HepG2 (cell line): ENCODE results near the gene CHPF. TPM values are rescaled to one million over a fixed set of nuclear protein-coding genes. Genes with fewer than 3 reads are reported as not detected.

ENCODE experiments used
- ETV6 ChIP-seq: sonication (generic); formaldehyde crosslinking; conservative IDR thresholded peaks from 2 replicates; pipeline ENCODE4 v1.4.0; 2020; ENCODE audit warnings: missing genetic modification reagents
- KLF15 ChIP-seq: sonication (generic); formaldehyde crosslinking; IDR thresholded peaks from 2 replicates; pipeline ENCODE4 v1.8.1; 2023; ENCODE audit warnings: borderline replicate concordance, mild to moderate bottlenecking, inconsistent platforms, missing genetic modification reagents, mixed read lengths
- MEIS2 ChIP-seq: sonication (generic); formaldehyde crosslinking; IDR thresholded peaks from 2 replicates; pipeline ENCODE4 v1.9.0; 2021; ENCODE audit warnings: mild to moderate bottlenecking, missing genetic modification reagents
- POLR2G ChIP-seq: fragments of 200-400 bp; formaldehyde crosslinking; IDR thresholded peaks from 2 replicates; pipeline ENCODE4 v1.6.1; 2018; ENCODE audit warnings: mild to moderate bottlenecking, low read depth, low read length, moderate library complexity
- PRPF4 ChIP-seq: fragments of 200-400 bp; formaldehyde crosslinking; IDR thresholded peaks from 2 replicates; pipeline ENCODE4 v1.6.1; 2016; ENCODE audit warnings: low read length, low read depth; ENCODE audit not compliant: poor library complexity, severe bottlenecking
- RBAK ChIP-seq: sonication (generic); formaldehyde crosslinking; IDR thresholded peaks from 2 replicates; pipeline ENCODE4 v1.5.1; 2020; ENCODE audit warnings: mild to moderate bottlenecking, missing genetic modification reagents
- REXO4 ChIP-seq: sonication (generic); formaldehyde crosslinking; IDR thresholded peaks from 2 replicates; pipeline ENCODE4 v1.8.0; 2022; ENCODE audit warnings: missing genetic modification reagents, mild to moderate bottlenecking, borderline replicate concordance
- RFX1 ChIP-seq: fragments of 450-650 bp; IDR thresholded peaks from 2 replicates; pipeline ENCODE4 v1.6.1; 2017
- SAFB2 ChIP-seq: sonication (generic); formaldehyde crosslinking; IDR thresholded peaks from 2 replicates; pipeline ENCODE4 v1.5.1; 2020; ENCODE audit warnings: missing genetic modification reagents, low read depth, mild to moderate bottlenecking, borderline replicate concordance
- SMARCE1 ChIP-seq: fragments of 450-650 bp; IDR thresholded peaks from 2 replicates; pipeline ENCODE4 v1.6.1; 2017; ENCODE audit warnings: borderline replicate concordance
- U2AF2 ChIP-seq: fragments of 200-400 bp; formaldehyde crosslinking; IDR thresholded peaks from 2 replicates; pipeline ENCODE4 v1.6.1; 2017; ENCODE audit warnings: low read depth, mild to moderate bottlenecking, low read length
- ZBTB20 ChIP-seq: sonication (generic); formaldehyde crosslinking; IDR thresholded peaks from 2 replicates; pipeline ENCODE4 v1.8.1; 2023; ENCODE audit warnings: missing genetic modification reagents, low read depth, mild to moderate bottlenecking, borderline replicate concordance
- ZNF549 ChIP-seq: sonication (generic); formaldehyde crosslinking; IDR thresholded peaks from 2 replicates; pipeline ENCODE4 v1.5.0; 2020; ENCODE audit warnings: missing genetic modification reagents
- ZNF720 ChIP-seq: sonication (generic); formaldehyde crosslinking; IDR thresholded peaks from 2 replicates; pipeline ENCODE4 v1.4.0; 2020; ENCODE audit warnings: missing genetic modification reagents
- ZSCAN25 ChIP-seq: sonication (generic); formaldehyde crosslinking; IDR thresholded peaks from 2 replicates; pipeline ENCODE4 v1.8.0; 2022; ENCODE audit warnings: mild to moderate bottlenecking, missing genetic modification reagents
- polyA plus RNA-seq, 8 experiments: library from polyadenylated mRNA; depleted of rRNA in 3 of 8; stranded (reverse) in 7 of 8; unstranded in 1 of 8; fragments of >200 nt; fragmentation: Illumina TruSeq in 4 of 8; extraction: Trizol in 4 of 8; gene quantifications; 2 replicates each; pipeline versions ENCODE4 v1.2.1 to v1.2.3, GENCODE V29; 2011 to 2016; ENCODE audit warnings: low read depth in 4 of 8, missing spikeins in 1 of 8, mixed read lengths in 1 of 8; ENCODE audit not compliant: insufficient read depth in 1 of 8
- total RNA-seq, 5 experiments: library from RNA; depleted of rRNA; stranded (reverse); fragments of >200 nt; fragmentation: Illumina TruSeq; extraction: Trizol; gene quantifications; 2 replicates each; pipeline ENCODE4 v1.2.3, GENCODE V29; 2016; ENCODE audit warnings: low read depth in 1 of 5
- TF ChIP-seq, protein P1 (sequence below): sonication (generic); formaldehyde crosslinking; IDR thresholded peaks from 2 replicates; pipeline ENCODE4 v1.8.1; 2022; ENCODE audit warnings: low read depth, mild to moderate bottlenecking, missing genetic modification reagents
- TF ChIP-seq, protein P2 (sequence below): sonication (generic); formaldehyde crosslinking; IDR thresholded peaks from 2 replicates; pipeline ENCODE4 v1.8.0; 2022; ENCODE audit warnings: mild to moderate bottlenecking, missing genetic modification reagents, borderline replicate concordance
- TF ChIP-seq, protein P3 (sequence below): sonication (generic); formaldehyde crosslinking; IDR thresholded peaks from 2 replicates; pipeline ENCODE4 v1.8.1; 2023; ENCODE audit warnings: mild to moderate bottlenecking, inconsistent platforms, moderate library complexity, missing genetic modification reagents, borderline replicate concordance
- TF ChIP-seq, protein P4 (sequence below): sonication (generic); formaldehyde crosslinking; IDR thresholded peaks from 2 replicates; pipeline ENCODE4 v1.4.0; 2020; ENCODE audit warnings: missing genetic modification reagents, borderline replicate concordance

CHPF gene
- total and polyA plus RNA-seq, 2 of the 13 experiments (the other 11 are each of a cell fraction or from before 2014, with no cell fraction given), result 79.6 to 111 TPM

DNA sequence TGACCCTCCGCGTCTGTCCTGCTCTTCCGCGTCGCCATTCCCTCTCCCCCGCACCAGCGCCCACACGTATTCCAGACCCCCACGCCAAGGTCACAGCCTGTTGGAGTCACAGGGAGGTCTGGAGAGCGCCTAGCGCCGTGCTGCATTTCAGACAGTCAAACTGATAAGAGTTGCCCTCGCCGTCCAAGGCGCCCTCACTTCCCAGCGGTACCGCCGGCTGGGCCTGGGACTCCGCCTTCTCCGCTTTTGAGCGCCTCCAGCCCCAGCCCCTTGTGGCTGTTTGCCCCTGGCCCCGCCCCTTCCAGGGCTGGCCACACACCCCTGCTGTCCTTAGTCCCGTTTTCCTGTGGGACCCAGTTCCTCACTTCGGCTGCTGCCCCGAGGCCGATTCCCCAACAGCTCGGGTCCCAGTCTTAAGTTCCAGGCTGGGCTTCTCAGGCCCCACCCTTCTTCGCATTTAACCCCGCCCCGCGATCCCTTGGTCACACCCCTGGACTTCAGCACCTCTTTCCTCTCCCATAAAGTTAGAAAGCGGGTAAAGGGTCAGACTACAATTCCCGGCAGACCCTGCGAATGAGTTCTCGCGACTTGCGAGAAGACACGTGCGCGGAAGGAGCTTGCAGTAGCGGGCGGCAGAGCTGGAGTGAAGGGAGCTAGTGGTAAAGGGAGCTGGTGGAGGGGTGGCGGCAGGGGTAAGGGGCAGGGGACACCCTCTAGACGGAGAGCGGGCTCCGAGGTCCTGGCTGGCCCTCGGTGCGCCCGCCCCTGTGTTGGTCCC is 45.1 kb downstream of the CHPF start, which contains the start of gene GMPPA (continued):
- TF ChIP-seq KLF15 (CRISPR knock-in tag) (no peak; the same call in 1 of the 2 replicates), ZNF720 (no peak), ZBTB20 (peak; percentile 73; the same call in 1 of the 2 replicates), POLR2G (peak; percentile 92), ETV6 (CRISPR knock-in tag) (peak; percentile 56; the same call in 1 of the 2 replicates), U2AF2 (no peak), PRPF4 (no peak), RFX1 (no peak), SAFB2 (CRISPR knock-in tag) (peak; percentile 28; the same call in 1 of the 2 replicates), ZSCAN25 (peak; percentile 81), REXO4 (CRISPR knock-in tag) (no peak), MEIS2 (CRISPR knock-in tag) (no peak; the same call in 1 of the 2 replicates), RBAK (CRISPR knock-in tag) (peak; percentile 61), SMARCE1 (no peak), ZNF549 (CRISPR knock-in tag) (no peak; the same call in 1 of the 2 replicates)
- TF ChIP-seq, protein P1, sequence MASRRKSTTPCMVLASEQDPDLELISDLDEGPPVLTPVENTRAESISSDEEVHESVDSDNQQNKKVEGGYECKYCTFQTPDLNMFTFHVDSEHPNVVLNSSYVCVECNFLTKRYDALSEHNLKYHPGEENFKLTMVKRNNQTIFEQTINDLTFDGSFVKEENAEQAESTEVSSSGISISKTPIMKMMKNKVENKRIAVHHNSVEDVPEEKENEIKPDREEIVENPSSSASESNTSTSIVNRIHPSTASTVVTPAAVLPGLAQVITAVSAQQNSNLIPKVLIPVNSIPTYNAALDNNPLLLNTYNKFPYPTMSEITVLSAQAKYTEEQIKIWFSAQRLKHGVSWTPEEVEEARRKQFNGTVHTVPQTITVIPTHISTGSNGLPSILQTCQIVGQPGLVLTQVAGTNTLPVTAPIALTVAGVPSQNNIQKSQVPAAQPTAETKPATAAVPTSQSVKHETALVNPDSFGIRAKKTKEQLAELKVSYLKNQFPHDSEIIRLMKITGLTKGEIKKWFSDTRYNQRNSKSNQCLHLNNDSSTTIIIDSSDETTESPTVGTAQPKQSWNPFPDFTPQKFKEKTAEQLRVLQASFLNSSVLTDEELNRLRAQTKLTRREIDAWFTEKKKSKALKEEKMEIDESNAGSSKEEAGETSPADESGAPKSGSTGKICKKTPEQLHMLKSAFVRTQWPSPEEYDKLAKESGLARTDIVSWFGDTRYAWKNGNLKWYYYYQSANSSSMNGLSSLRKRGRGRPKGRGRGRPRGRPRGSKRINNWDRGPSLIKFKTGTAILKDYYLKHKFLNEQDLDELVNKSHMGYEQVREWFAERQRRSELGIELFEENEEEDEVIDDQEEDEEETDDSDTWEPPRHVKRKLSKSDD, result 0 out of 2 replicates have a peak, but pooled peaks have one; percentile 45
- TF ChIP-seq, protein P2, sequence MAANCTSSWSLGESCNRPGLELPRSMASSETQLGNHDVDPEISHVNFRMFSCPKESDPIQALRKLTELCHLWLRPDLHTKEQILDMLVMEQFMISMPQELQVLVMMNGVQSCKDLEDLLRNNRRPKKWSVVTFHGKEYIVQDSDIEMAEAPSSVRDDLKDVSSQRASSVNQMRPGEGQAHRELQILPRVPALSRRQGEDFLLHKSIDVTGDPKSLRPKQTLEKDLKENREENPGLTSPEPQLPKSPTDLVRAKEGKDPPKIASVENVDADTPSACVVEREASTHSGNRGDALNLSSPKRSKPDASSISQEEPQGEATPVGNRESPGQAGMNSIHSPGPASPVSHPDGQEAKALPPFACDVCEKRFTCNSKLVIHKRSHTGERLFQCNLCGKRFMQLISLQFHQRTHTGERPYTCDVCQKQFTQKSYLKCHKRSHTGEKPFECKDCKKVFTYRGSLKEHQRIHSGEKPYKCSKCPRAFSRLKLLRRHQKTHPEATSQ (CRISPR knock-in tag), result peak; percentile 51; the same call in 1 of the 2 replicates
- TF ChIP-seq, protein P3, sequence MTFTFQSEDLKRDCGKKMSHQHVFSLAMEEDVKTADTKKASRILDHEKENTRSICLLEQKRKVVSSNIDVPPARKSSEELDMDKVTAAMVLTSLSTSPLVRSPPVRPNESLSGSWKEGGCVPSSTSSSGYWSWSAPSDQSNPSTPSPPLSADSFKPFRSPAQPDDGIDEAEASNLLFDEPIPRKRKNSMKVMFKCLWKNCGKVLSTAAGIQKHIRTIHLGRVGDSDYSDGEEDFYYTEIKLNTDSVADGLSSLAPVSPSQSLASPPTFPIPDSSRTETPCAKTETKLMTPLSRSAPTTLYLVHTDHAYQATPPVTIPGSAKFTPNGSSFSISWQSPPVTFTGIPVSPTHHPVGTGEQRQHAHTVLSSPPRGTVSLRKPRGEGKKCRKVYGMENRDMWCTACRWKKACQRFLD (CRISPR knock-in tag), result peak; percentile 24; the same call in 1 of the 2 replicates
- TF ChIP-seq, protein P4, sequence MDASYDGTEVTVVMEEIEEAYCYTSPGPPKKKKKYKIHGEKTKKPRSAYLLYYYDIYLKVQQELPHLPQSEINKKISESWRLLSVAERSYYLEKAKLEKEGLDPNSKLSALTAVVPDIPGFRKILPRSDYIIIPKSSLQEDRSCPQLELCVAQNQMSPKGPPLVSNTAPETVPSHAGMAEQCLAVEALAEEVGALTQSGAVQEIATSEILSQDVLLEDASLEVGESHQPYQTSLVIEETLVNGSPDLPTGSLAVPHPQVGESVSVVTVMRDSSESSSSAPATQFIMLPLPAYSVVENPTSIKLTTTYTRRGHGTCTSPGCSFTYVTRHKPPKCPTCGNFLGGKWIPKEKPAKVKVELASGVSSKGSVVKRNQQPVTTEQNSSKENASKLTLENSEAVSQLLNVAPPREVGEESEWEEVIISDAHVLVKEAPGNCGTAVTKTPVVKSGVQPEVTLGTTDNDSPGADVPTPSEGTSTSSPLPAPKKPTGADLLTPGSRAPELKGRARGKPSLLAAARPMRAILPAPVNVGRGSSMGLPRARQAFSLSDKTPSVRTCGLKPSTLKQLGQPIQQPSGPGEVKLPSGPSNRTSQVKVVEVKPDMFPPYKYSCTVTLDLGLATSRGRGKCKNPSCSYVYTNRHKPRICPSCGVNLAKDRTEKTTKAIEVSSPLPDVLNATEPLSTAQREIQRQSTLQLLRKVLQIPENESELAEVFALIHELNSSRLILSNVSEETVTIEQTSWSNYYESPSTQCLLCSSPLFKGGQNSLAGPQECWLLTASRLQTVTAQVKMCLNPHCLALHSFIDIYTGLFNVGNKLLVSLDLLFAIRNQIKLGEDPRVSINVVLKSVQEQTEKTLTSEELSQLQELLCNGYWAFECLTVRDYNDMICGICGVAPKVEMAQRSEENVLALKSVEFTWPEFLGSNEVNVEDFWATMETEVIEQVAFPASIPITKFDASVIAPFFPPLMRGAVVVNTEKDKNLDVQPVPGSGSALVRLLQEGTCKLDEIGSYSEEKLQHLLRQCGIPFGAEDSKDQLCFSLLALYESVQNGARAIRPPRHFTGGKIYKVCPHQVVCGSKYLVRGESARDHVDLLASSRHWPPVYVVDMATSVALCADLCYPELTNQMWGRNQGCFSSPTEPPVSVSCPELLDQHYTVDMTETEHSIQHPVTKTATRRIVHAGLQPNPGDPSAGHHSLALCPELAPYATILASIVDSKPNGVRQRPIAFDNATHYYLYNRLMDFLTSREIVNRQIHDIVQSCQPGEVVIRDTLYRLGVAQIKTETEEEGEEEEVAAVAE (CRISPR knock-in tag), result 0 out of 2 replicates have a peak, but pooled peaks have one; percentile 37
